ENCODE data around the gene WIPF3. TPM values are rescaled to one million over a fixed set of nuclear protein-coding genes. Genes with fewer than 3 reads are reported as not detected.

The WIPF3 gene
- total and polyA plus RNA-seq, 10 of the 15 experiments (the other 5 are each of a cell fraction or from before 2014, with no cell fraction given): 0.03 to 0.05 TPM; not detected in 8

DNA sequence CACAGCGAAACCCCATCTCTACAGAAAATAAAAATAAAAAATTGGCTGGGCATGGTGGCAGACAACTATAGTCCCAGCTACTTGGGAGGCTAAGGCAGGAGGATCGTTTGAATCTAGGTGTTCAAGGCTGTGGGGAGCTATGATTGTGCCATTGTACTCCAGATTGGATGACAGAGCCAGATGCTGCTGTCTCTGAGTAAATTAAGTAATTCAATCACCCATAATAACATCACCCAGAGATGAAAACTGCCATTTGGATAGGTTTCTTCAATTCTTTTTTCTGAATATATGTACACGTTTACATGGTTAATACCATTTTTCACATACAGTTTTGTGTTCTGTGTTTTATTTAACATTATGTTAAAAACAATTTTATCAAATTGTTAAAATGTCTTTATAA, 79.3 kb downstream of the WIPF3 start (continued):
- no peak for TF ChIP-seq CEBPZ (IDR thresholded peaks at IDR 0.05; ENCODE audit: low read depth, low read length)
- no peak for TF ChIP-seq EZH2 (IDR thresholded peaks at IDR 0.05; ENCODE audit: borderline replicate concordance, control insufficient read depth, low read depth, low read length)
- no peak for TF ChIP-seq PAX8 (IDR thresholded peaks at IDR 0.05)
- TF ChIP-seq, protein P1, sequence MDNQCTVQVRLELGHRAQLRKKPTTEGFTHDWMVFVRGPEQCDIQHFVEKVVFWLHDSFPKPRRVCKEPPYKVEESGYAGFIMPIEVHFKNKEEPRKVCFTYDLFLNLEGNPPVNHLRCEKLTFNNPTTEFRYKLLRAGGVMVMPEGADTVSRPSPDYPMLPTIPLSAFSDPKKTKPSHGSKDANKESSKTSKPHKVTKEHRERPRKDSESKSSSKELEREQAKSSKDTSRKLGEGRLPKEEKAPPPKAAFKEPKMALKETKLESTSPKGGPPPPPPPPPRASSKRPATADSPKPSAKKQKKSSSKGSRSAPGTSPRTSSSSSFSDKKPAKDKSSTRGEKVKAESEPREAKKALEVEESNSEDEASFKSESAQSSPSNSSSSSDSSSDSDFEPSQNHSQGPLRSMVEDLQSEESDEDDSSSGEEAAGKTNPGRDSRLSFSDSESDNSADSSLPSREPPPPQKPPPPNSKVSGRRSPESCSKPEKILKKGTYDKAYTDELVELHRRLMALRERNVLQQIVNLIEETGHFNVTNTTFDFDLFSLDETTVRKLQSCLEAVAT (IDR thresholded peaks at IDR 0.05): no peak

- no peak for TF ChIP-seq MXI1 (IDR thresholded peaks at IDR 0.05; ENCODE audit: low read depth, low read length)
- no peak for TF ChIP-seq CEBPB (IDR thresholded peaks at IDR 0.05; ENCODE audit: borderline replicate concordance in 1 of 2, low read depth in 2 of 2, low read length in 2 of 2)
- TF ChIP-seq JUNB (IDR thresholded peaks at IDR 0.05): no peak
- no peak for TF ChIP-seq SMAD1 (IDR thresholded peaks at IDR 0.05; ENCODE audit: low read depth, partially characterized antibody)
- TF ChIP-seq TARDBP (IDR thresholded peaks at IDR 0.05; ENCODE audit: borderline replicate concordance): no peak
- no peak for TF ChIP-seq ATF7 (IDR thresholded peaks at IDR 0.05; ENCODE audit: low read depth)
- no peak for TF ChIP-seq CBX3 (IDR thresholded peaks at IDR 0.05; ENCODE audit: borderline replicate concordance, low read depth)
- TF ChIP-seq SUZ12 (IDR thresholded peaks at IDR 0.05; ENCODE audit: unreplicated experiment): no peak
- no peak for TF ChIP-seq POLR2A (IDR thresholded peaks at IDR 0.05; ENCODE audit: low read depth, low read length)
- DNase-seq (ENCODE audit: low read depth, low spot score): no peak
- H3K4me1 ChIP-seq (ENCODE audit: control insufficient read depth, insufficient read depth, low read length): no peaks in the 10 kb centered on the region
- POLR2A ChIA-PET: no interaction called here
- SMC1A ChIA-PET (ENCODE audit: uncharacterized antibody, unreplicated experiment): no interaction called here
- no peak overlapping the region for H3K9ac ChIP-seq (ENCODE audit: control insufficient read depth, insufficient read depth, low read length)
- in situ Hi-C loops (cut with MboI) (no loop called here), intact Hi-C loops (cut with micrococcal nuclease; ENCODE audit: unreplicated experiment) (no loop called here)
- H3K4me2 ChIP-seq (ENCODE audit: control insufficient read depth, insufficient read depth): no peak overlapping the region
- CTCF ChIA-PET: no interaction called here
- no peak overlapping the region for H2AFZ ChIP-seq (ENCODE audit: control insufficient read depth, low read depth, low read length)
- no peaks in the 10 kb centered on the region for H3K79me2 ChIP-seq (ENCODE audit: control insufficient read depth, insufficient read depth, low read length)
- no peaks in the 10 kb centered on the region for H4K20me1 ChIP-seq (ENCODE audit: control insufficient read depth, insufficient read depth)
- no peaks in the 10 kb centered on the region for H3K27me3 ChIP-seq (replicated peaks in 1 of 2; ENCODE audit: control insufficient read depth in 2 of 2, insufficient read depth in 2 of 2, low read length in 1 of 2)
- H3K27ac ChIP-seq (ENCODE audit: control insufficient read depth, insufficient read depth): no peak overlapping the region
- no TSS peak for BruUV-seq (replicated peaks)
- RAD21 ChIA-PET (ENCODE audit: unreplicated experiment): no interaction called here
- ATAC-seq: no peak
- no peak for FAIRE-seq
- no peaks in the 10 kb centered on the region for H3K9me3 ChIP-seq (replicated peaks; ENCODE audit: control insufficient read depth, insufficient read depth, low read length)
- WGBS (ENCODE audit: insufficient coverage, insufficient replicate concordance, low lambda C conversion rate, missing lambda C conversion rate): 51% methylated on average over 2 of the region's 2 CpGs
- H3K4me3 ChIP-seq: no peak overlapping the region
- no peaks in the 10 kb centered on the region for H3K36me3 ChIP-seq (ENCODE audit: control insufficient read depth in 2 of 2, insufficient read depth in 2 of 2, low read length in 1 of 2)
These were observed 80.5 kb downstream of the WIPF3 start for GRCh38 chr7:29886827-29887226.

All from GM12878 (cell line).